Naive thymus-derived CD4-positive, alpha-beta T cell (primary cell): ENCODE measurements around the gene IDS. TPM values are rescaled to one million over a fixed set of nuclear protein-coding genes. Genes with fewer than 3 reads are reported as not detected.
A peak's percentile ranks its signal among the peaks of the same experiment; 100 is the strongest.
"Not testable (repeated sequence)": the region's sequence is repeated elsewhere in the genome, so short reads cannot be mapped to it uniquely, and the experiment has no call there.

Experiments used
- ATAC-seq: fragments of 150-1000 bp; cut with Tn5 transposase; 2 replicates; pipeline ENCODE4 v1.10.0; 2021; ENCODE audit warnings: mild to moderate bottlenecking, moderate library complexity
- CTCF ChIA-PET: fragments of 350-600 bp; sonication (Branson Sonifier 250); formaldehyde crosslinking; loops from one replicate; lab custom pipeline; 2021; ENCODE audit warnings: antibody characterized with exemption; lab: Charles Lee
- POLR2A ChIA-PET: fragments of 350-600 bp; sonication (Branson Sonifier 250); formaldehyde crosslinking; loops from one replicate; lab custom pipeline; 2021; ENCODE audit warnings: antibody characterized with exemption, inconsistent platforms; lab: Charles Lee
- DNase-seq, 9 donors: peaks; one replicate each; pipeline versions ENCODE4 v3.0.0 to v3.0.0-alpha.2; 2020 to 2022; ENCODE audit warnings: mixed read lengths in 1 of 9
- H3K27ac ChIP-seq: one replicate; pipeline ENCODE4 v1.7.0; 2013; ENCODE audit warnings: mild to moderate bottlenecking, low read depth, low read length, moderate library complexity
- H3K27me3 ChIP-seq, 2 donors: one replicate each; pipeline ENCODE4 v1.7.0; 2013; ENCODE audit warnings: low read length in 2 of 2, mild to moderate bottlenecking in 2 of 2, moderate library complexity in 2 of 2; ENCODE audit not compliant: control insufficient read depth in 2 of 2, insufficient read depth in 2 of 2
- H3K36me3 ChIP-seq, 3 experiments: 1 replicate in 2 of 3; 2 replicates in 1 of 3; pipeline ENCODE4 v1.7.0; 2013; ENCODE audit warnings: low read length in 3 of 3, mild to moderate bottlenecking in 3 of 3, moderate library complexity in 1 of 3; ENCODE audit not compliant: insufficient read depth in 3 of 3, control insufficient read depth in 2 of 3
- H3K4me1 ChIP-seq, 2 donors: one replicate each; pipeline ENCODE4 v1.7.0; 2013; ENCODE audit warnings: low read length in 2 of 2, mild to moderate bottlenecking in 2 of 2, moderate library complexity in 1 of 2; ENCODE audit not compliant: control insufficient read depth in 2 of 2, insufficient read depth in 2 of 2
- H3K4me3 ChIP-seq: 2 replicates; pipeline ENCODE4 v1.7.0; 2013; ENCODE audit warnings: mild to moderate bottlenecking, low read length
- H3K9me3 ChIP-seq, 3 experiments: 1 replicate in 2 of 3; 2 replicates in 1 of 3; pipeline ENCODE4 v1.7.0; 2013; ENCODE audit warnings: low read length in 3 of 3; ENCODE audit not compliant: control insufficient read depth in 2 of 3
- H3K27ac Mint-ChIP-seq, 9 donors: one replicate each; pipeline ENCODE4 v1.8.0; 2020 to 2022; ENCODE audit warnings: mixed read lengths in 9 of 9, mild to moderate bottlenecking in 8 of 9, moderate library complexity in 5 of 9, inconsistent platforms in 2 of 9
- H3K27me3 Mint-ChIP-seq, 5 donors: one replicate each; pipeline ENCODE4 v1.8.0; 2021 to 2022; ENCODE audit warnings: mixed read lengths in 5 of 5, mild to moderate bottlenecking in 1 of 5
- H3K36me3 Mint-ChIP-seq, 5 donors: one replicate each; pipeline ENCODE4 v1.8.0; 2020 to 2022; ENCODE audit warnings: mixed read lengths in 5 of 5, mild to moderate bottlenecking in 3 of 5, inconsistent platforms in 1 of 5
- H3K4me1 Mint-ChIP-seq, 7 donors: one replicate each; pipeline ENCODE4 v1.8.0; 2020 to 2022; ENCODE audit warnings: mixed read lengths in 7 of 7, mild to moderate bottlenecking in 3 of 7, inconsistent platforms in 1 of 7
- H3K4me3 Mint-ChIP-seq, 10 donors: one replicate each; pipeline ENCODE4 v1.8.0; 2020 to 2022; ENCODE audit warnings: mild to moderate bottlenecking in 10 of 10, mixed read lengths in 10 of 10, moderate library complexity in 6 of 10, inconsistent platforms in 2 of 10
- H3K9me3 Mint-ChIP-seq, 11 donors: one replicate each; pipeline ENCODE4 v1.8.0; 2020 to 2022; ENCODE audit warnings: mixed read lengths in 11 of 11, mild to moderate bottlenecking in 4 of 11, inconsistent platforms in 1 of 11, moderate library complexity in 1 of 11
- intact Hi-C, 2 donors: fragments of 100-400 bp; cut with micrococcal nuclease; formaldehyde crosslinking; loops; one replicate each; pipeline ENCODE4 v1.15.1; 2023
- polyA plus RNA-seq, 2 donors: library from polyadenylated mRNA; unstranded; fragments of 300-500 nt; fragmentation: Illumina TruSeq; gene quantifications; one replicate each; pipeline ENCODE4 v1.2.3, GENCODE V29; 2021
- total RNA-seq, 6 experiments: library from RNA in 5 of 6; stranded (reverse) in 5 of 6; gene quantifications; 1 replicate in 5 of 6; 2 replicates in 1 of 6; pipeline ENCODE4 v1.2.3 and lab custom pipeline; 2021 to 2026

Gene IDS
- total and polyA plus RNA-seq, 7 experiments from 2014 or later = 73.1 to 317 (median 131) TPM

- peaks cover 0 to 2% (median 0%) of the 10 kb centered on the region in 5 donors for H3K36me3 Mint-ChIP-seq
- H3K4me1 Mint-ChIP-seq = peaks cover 0 to 15% (median 4%) of the 10 kb centered on the region in 7 donors
- Histone ChIP-seq H3K9me3 (no peaks in the 10 kb centered on the region), H3K4me3 (peak overlapping the region; percentile 66), H3K27me3 (no peaks in the 10 kb centered on the region), H3K27ac (peak overlapping the region; percentile 90), H3K4me1 (peaks cover 3 to 5% of the 10 kb centered on the region in 2 donors), H3K36me3 (peaks cover 0 to 4% (median 0%) of the 10 kb centered on the region in 3 experiments)
- H3K9me3 Mint-ChIP-seq = peaks cover 0 to 6% (median 0%) of the 10 kb centered on the region in 11 donors
- intact Hi-C loops = loop anchor here (1.0 to 10.0 kb wide), 14 partner anchors 12 to 1855 kb away; partner anchors contain the start of genes FMR1 (in 2 of the 2), IDS (in 2 of the 2), MTM1 (in 2 of the 2) and TMEM185A (in 2 of the 2)
- POLR2A ChIA-PET = interaction anchor here (1.1 to 3.5 kb wide), 6 partner anchors 11 to 400 kb away, joined by 4 to 35 read pairs (median 15); partner anchors contain the start of genes EOLA2 and IDS
- DNase-seq (peak; percentile 65 to 91 (median 86)), ATAC-seq (peak; percentile 67)
- CTCF ChIA-PET = interaction anchor here (0.6 to 3.1 kb wide), 7 partner anchors 11 to 400 kb away, joined by 3 to 29 read pairs (median 7); no protein-coding TSS in a partner anchor
- peak overlapping the region; percentile 88 to 100 (median 94) for H3K27ac Mint-ChIP-seq
- H3K4me3 Mint-ChIP-seq = peak overlapping the region; percentile 74 to 99 (median 90)
- no peaks in the 10 kb centered on the region for H3K27me3 Mint-ChIP-seq
Observed at GRCh38 chrX:149539283-149540130, 34.4 kb upstream of the IDS start.

DNA sequence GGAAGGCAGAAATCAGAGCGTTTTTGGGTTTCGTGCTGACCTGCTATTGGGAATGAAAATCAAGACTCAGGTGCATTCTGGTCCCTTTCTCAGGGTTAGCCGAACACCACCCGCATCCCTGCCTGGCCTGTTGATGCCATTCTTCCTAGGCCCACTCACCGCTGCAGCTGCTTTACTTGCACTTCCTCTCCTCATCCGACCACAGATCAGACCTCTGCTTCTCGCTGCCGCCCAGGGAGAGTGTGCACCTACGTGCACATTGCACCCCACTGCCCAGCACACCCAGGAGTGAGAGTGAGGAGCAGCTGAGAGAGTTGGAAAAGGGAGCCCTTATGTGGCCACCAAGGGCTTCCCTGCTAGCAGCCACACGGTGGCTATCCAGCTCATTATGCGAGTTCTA, 32.4 kb upstream of the IDS start:
- H3K9me3 Mint-ChIP-seq, H3K4me3 Mint-ChIP-seq, H3K36me3 ChIP-seq, ATAC-seq, H3K27ac ChIP-seq, H3K4me3 ChIP-seq, H3K27ac Mint-ChIP-seq, POLR2A ChIA-PET, H3K27me3 ChIP-seq, H3K36me3 Mint-ChIP-seq, H3K4me1 ChIP-seq, CTCF ChIA-PET, intact Hi-C loops, H3K27me3 Mint-ChIP-seq, H3K9me3 ChIP-seq, DNase-seq: not testable (repeated sequence)
- H3K4me1 Mint-ChIP-seq = peaks cover 0 to 15% (median 4%) of the 10 kb centered on the region in 7 donors

GRCh38 chrX:149534926-149535602, 30.0 kb upstream of the IDS start:
- intact Hi-C loops, H3K4me3 ChIP-seq, H3K27ac ChIP-seq, H3K4me3 Mint-ChIP-seq, H3K27me3 Mint-ChIP-seq, H3K4me1 ChIP-seq, DNase-seq, H3K36me3 ChIP-seq, ATAC-seq, CTCF ChIA-PET, H3K36me3 Mint-ChIP-seq, POLR2A ChIA-PET, H3K9me3 Mint-ChIP-seq, H3K9me3 ChIP-seq, H3K27me3 ChIP-seq: not testable (repeated sequence)
- H3K27ac Mint-ChIP-seq = peak overlapping the region in 1 of 9 donors; percentile 42
- peaks cover 0 to 16% (median 0%) of the 10 kb centered on the region in 7 donors for H3K4me1 Mint-ChIP-seq

- H3K27me3 Mint-ChIP-seq, DNase-seq, H3K27ac ChIP-seq, H3K9me3 ChIP-seq, H3K27ac Mint-ChIP-seq, H3K4me3 ChIP-seq, H3K9me3 Mint-ChIP-seq, POLR2A ChIA-PET, H3K4me3 Mint-ChIP-seq, H3K27me3 ChIP-seq, H3K4me1 ChIP-seq, H3K36me3 ChIP-seq, H3K36me3 Mint-ChIP-seq, intact Hi-C loops, CTCF ChIA-PET, ATAC-seq: not testable (repeated sequence)
- H3K4me1 Mint-ChIP-seq = peaks cover 0 to 10% (median 0%) of the 10 kb centered on the region in 7 donors
Observed at GRCh38 chrX:149533999-149534398, 28.9 kb upstream of the IDS start.

GRCh38 chrX:149532868-149533267, 27.8 kb upstream of the IDS start:
- not testable (repeated sequence) for ATAC-seq, H3K36me3 ChIP-seq

DNA sequence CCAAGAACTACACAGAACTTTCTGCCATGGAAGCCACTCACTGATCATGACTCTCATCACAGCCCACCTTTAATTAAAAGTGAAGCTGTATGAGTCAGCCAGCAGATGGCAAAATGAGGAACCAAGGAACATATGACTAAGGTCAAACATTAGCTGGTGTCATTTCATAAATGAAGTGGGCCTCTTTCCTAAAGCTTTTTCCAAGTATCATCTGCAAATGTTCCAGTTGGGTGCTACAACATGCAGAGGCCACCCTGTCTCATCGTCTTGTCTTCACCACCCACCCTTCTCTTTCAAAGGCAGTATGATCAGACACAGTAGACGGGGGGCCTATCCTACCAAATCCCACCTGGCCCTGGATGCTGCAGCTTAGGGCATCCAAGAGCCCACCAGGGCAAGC, 26.5 kb upstream of the IDS start:
- Mint-ChIP-seq H3K4me1 (peaks cover 0 to 14% (median 6%) of the 10 kb centered on the region in 7 donors), H3K27ac (no peak overlapping the region), H3K9me3 (peaks cover 0 to 5% (median 0%) of the 10 kb centered on the region in 11 donors), H3K36me3 (peaks cover 0 to 3% (median 0%) of the 10 kb centered on the region in 5 donors), H3K4me3 (no peak overlapping the region), H3K27me3 (no peaks in the 10 kb centered on the region)
- no peak overlapping the region for H3K27ac ChIP-seq
- H3K4me1 ChIP-seq = no peaks in the 10 kb centered on the region
- ATAC-seq (peak; percentile 35), DNase-seq (no peak)
- peaks cover 0 to 4% (median 0%) of the 10 kb centered on the region in 3 experiments for H3K36me3 ChIP-seq
- H3K4me3 ChIP-seq = no peak overlapping the region
- intact Hi-C loops = no loop called here
- no peaks in the 10 kb centered on the region for H3K9me3 ChIP-seq
- ChIA-PET POLR2A (no interaction called here), CTCF (no interaction called here)
- no peaks in the 10 kb centered on the region for H3K27me3 ChIP-seq

More at GRCh38 chrX:149532868-149533267, 27.8 kb upstream of the IDS start:
- H3K27ac Mint-ChIP-seq, H3K9me3 ChIP-seq, CTCF ChIA-PET, H3K9me3 Mint-ChIP-seq, H3K36me3 Mint-ChIP-seq, DNase-seq, H3K27me3 Mint-ChIP-seq, H3K4me3 Mint-ChIP-seq, H3K4me3 ChIP-seq, H3K27me3 ChIP-seq, H3K27ac ChIP-seq, H3K4me1 ChIP-seq, POLR2A ChIA-PET, intact Hi-C loops: not testable (repeated sequence)
- H3K4me1 Mint-ChIP-seq = peaks cover 0 to 10% (median 1%) of the 10 kb centered on the region in 7 donors
